LNCAP (cell line): ENCODE measurements around the gene TIGAR.

Experiments
- TF ChIP-seq, protein P1 (sequence below): fragments of 450-650 bp; IDR thresholded peaks from 2 replicates; pipeline ENCODE4 v1.5.1; 2017; ENCODE audit warnings: mild to moderate bottlenecking

The TIGAR gene

GRCh38 chr12:4388032-4388431 lies 67.0 kb downstream of the TIGAR start:
- TF ChIP-seq, protein P1, sequence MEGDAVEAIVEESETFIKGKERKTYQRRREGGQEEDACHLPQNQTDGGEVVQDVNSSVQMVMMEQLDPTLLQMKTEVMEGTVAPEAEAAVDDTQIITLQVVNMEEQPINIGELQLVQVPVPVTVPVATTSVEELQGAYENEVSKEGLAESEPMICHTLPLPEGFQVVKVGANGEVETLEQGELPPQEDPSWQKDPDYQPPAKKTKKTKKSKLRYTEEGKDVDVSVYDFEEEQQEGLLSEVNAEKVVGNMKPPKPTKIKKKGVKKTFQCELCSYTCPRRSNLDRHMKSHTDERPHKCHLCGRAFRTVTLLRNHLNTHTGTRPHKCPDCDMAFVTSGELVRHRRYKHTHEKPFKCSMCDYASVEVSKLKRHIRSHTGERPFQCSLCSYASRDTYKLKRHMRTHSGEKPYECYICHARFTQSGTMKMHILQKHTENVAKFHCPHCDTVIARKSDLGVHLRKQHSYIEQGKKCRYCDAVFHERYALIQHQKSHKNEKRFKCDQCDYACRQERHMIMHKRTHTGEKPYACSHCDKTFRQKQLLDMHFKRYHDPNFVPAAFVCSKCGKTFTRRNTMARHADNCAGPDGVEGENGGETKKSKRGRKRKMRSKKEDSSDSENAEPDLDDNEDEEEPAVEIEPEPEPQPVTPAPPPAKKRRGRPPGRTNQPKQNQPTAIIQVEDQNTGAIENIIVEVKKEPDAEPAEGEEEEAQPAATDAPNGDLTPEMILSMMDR, result no peak

GRCh38 chr12:4388662-4389061 lies 67.6 kb downstream of the TIGAR start:
- TF ChIP-seq, protein P1, result no peak

DNA sequence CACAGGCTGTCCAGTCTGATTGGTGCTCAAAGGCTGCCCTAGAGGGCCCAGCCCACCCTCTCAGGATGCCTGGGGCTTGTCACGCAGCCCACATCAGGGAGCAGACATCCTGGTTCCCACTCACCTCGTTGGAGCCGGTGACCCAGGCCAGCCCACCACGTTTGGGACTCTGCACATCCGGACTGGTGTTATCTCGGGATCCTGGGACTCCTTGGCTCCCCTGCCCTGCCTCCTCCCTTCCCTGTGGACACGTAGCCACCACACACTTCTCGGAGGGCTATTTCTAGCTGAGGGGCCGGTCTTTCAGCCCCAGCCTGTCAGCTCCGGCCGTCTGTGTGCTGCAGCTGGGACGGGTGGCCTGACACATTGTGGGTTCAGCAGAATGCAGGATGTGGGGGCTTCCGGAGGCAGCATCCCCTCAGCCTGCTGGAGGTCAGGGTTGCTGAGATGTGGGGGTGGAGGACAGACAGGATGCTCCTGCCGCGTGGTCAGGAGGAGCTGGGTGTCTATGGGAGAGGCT lies 71.3 kb downstream of the TIGAR start:
- TF ChIP-seq, protein P1, result no peak

DNA sequence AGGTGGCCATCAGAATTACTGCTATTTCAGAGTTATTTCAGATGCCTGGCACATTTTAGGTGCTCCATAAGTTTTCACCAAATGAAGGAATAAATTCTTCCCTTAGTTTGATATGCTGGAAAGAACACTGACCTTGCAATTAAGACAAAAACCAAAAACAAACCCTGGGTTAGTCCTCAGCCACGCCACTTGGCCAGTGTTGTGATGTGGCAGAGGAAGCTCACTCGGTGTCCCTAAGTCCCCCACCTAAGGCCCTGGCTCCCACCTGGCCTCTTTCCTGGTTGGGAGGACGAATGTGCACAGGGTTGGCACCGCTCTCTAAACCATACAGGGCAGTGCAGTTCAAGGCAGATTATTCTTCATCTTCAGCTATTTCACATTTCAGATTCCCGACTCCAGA lies 72.2 kb downstream of the TIGAR start:
- TF ChIP-seq, protein P1, result no peak

- TF ChIP-seq, protein P1, result no peak
These were observed 74.8 kb downstream of the TIGAR start for GRCh38 chr12:4395818-4396217.

DNA sequence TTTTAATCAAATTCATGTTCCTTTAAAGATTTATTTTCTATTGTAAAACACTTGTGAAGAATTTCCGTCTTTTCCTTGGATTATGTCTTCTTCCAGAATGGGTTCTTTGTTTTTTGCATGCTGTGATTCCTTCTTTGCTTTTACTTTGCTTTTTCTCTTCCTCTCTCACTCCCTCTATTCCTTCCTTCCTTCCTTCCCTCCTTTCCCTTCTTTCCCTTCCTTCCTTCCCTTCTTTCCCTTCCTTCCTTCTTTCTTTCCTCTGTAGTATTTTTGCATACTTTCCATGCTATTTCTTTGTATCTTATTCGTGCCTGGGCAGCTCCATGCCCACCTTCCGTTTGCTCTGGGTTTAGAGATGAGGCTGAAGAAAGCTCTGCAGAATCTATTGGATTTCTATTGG lies 80.1 kb downstream of the TIGAR start:
- TF ChIP-seq, protein P1, result no peak

GRCh38 chr12:4402996-4403395 lies 82.0 kb downstream of the TIGAR start:
- TF ChIP-seq, protein P1, result no peak
